Amniotic epithelial cell (primary cell): ENCODE results near the gene BCL11B.

ENCODE experiments used
- DNase-seq: peaks from one replicate; pipeline ENCODE4 v3.0.0-alpha.2; 2010; ENCODE audit warnings: low read depth

Gene BCL11B

DNA sequence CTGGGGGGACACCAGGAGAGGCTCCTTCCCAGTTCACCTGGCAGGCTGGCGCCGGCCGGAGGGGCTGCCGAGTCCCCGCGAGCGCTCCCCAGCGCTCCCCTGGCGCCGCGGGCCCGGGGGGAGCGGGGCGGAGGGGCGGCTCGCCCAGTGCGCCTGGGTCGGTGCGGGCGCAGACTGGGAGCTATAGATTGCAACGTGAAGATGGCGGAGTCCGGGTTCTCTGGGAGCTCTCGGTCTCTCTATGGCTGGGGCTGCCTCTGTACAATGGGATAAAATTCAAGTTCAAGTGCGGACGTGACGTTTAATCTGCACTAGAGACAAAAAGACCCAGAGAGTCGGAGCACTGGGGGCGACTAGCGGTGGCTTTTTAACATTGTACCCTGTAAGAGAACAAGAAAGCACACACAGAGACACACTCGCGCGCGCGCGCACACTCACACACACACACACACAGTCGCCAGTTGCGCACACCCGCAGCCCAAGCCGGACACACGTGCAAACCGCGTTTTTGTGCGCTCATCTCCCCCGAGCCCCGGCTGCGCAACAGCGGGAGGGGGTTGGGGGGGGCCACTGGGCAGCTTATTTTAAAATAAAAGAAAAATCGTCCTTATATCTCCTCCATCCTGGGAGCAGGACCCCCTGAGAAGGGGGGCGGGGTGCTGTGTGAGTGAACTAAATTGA, at the start of gene BCL11B:
TSS of gene BCL11B (minus strand) at position 247 of the 681 bp plus-strand sequence. CDS start 979 bp downstream, outside the sequence.
- peak; percentile 44 for DNase-seq

GRCh38 chr14:99321236-99321925, 49.4 kb upstream of the BCL11B start:
- no peak for DNase-seq

GRCh38 chr14:99320621-99321235, 48.7 kb upstream of the BCL11B start:
- DNase-seq: no peak

DNA sequence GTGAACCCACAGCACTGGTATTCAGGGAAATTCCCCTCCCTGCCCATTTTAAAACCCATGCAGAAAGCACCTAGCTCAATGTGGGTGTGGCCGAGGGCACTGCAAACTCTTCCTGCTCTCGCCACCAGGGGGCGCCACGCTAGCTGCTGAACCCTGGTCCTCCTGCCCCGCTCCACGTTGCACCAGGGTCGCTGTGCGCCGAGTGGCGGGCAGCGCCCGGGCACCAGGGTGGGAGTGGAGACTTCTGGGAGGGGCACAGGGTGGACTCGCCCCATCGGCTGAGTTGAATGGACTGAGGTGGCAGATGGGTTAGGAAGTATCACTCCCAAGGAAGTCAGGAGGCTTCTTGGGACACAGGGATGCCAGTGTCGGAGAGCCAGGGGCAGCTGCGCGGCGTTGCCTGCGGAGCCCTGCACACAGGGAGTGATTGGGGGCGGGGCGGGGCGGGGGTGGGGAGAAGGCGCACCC, 48.1 kb upstream of the BCL11B start:
- no peak for DNase-seq

GRCh38 chr14:99318959-99319295, 46.9 kb upstream of the BCL11B start:
- no peak for DNase-seq

DNA sequence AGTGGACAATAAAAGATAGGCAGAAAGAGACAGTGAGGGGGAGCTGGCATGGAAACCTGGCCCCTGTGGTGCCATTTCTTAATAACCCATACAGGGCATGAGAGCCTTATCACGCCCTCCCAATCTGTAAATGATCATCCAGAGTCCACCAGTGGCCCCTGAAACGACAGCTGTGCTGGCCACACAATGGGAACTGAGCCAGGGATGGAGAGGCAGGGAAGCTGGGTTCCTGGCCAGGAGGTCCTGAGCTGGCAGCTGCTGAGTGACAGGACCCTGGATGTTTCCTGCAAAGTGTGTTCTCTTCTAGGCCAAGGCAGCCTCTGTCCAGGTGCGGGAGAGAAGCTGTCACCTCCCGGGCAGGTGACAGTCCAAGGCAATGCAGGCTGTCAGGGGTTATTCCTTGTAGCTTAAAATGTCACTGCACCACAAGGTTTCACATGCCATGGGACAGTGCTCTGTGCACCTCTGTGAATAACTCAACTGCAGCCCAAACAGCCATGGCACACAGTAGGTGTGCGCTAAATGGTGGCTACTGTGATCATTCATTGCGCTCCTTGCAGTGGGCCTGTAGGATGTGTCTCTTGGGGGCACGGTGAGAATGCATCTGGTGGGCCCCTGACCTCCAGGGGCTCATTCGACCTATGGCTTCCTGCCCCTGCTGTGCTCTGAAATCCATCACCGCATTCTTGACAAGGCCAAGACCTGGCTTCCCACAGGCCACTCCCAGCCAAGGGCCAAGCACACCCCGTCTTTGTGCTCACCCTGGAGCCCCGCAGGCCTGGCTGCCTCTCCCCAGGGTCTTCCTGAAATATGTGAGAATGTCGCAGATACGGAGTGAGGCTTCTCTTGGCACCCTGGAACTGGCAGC, 46.3 kb upstream of the BCL11B start:
- no peak for DNase-seq

DNA sequence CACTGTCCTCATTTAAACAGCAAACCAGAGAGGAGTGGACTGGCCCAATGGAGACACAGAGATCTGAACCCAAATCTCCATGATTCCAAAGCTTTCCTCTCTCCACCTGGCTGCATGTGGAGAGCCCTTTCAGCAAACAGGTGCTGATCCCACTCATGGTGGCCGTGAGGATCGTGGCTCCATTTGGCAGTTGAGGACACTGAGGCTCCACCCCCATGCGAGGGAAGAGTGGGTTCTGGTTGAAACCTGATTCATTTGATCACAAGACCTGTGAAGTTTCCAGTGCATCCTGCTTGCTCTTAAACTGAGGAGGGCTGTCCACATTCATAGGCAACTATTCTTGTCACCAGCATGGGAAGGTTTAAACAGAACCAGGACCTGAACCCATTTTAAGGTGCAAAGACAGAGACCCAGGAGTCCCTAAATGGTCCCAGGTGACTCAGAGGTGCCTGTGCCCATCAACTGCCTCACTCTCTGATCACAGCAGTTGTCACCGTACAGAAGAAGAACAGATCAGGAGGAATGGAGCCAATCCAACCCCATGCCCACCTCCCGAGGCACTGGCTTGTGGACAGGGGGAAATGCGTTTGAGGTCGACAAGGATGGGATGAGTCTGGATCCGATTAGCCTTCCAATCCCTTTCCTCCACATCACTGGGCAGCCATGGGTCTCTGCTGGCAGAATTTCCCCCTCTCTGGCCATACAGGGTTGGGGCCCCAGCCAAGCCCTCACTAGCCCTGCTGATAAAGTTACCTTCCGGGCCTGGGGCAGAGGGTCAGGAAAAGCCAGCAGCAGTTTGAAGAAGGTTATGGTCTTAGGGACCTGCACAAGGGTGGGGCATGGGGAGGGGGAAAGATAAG, 45.5 kb upstream of the BCL11B start:
- DNase-seq: no peak

- no peak for DNase-seq
Measured at GRCh38 chr14:99316281-99317163, 44.5 kb upstream of the BCL11B start.

DNA sequence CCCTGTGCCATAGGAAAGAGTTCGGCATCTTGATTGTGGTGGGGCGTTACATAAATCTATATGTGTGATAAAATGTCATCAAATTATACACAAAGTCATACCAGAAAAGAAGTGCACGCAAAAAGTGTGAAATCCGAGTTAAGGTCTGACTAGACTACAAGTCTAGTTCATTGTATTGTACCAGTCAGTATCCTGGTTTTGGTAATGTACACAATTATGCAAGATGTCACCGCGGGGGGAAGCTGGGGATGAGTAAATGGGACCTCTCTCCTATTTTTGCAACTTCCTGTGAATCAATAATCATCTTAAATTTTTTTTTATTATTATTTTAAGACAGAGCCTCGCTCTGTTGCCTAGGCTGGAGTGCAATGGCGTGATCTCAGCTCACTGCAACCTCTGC, 43.2 kb upstream of the BCL11B start:
- DNase-seq: no peak

- no peak for DNase-seq
Measured at GRCh38 chr14:99314623-99315022, 42.6 kb upstream of the BCL11B start.

DNA sequence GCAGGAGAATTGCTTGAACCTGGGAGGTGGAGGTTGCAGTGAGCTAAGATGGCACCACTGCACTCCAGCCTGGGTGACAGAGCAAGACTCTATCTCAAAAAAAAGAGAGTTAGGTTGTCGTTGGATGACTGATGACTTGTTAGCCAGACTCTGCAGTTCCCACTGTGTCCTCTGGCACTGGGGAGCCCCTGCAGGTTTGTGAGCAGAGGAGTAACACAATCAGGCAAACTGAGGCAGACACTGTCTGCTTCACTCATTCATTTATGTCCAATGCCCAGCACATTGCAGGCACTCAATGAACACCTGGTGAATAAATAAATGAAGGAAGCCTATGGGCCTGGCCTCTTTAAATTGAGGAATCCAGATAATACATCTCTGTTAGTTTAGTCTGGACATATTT, 41.2 kb upstream of the BCL11B start:
- no peak for DNase-seq

DNA sequence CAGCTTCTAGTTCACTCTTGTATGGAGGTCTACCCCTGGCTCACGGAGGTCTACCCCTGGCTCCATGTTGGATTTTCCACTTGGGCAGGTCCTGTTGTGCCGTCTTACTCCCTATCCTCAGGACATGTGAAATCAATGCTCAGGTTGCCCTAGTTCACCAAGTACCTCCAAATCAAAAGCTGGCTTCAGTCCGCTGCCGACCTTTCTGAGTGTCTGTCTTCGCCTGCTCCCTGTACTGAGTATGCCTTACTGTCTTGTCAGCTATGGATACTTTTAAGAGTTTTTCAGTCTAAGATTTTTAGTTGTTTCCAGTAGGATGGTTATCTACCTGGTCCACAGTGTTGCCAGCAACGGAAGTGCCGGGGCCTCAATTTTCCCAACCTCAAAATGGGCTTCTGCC, 40.1 kb upstream of the BCL11B start:
- no peak for DNase-seq

GRCh38 chr14:99309220-99309766, 37.3 kb upstream of the BCL11B start:
- no peak for DNase-seq

DNA sequence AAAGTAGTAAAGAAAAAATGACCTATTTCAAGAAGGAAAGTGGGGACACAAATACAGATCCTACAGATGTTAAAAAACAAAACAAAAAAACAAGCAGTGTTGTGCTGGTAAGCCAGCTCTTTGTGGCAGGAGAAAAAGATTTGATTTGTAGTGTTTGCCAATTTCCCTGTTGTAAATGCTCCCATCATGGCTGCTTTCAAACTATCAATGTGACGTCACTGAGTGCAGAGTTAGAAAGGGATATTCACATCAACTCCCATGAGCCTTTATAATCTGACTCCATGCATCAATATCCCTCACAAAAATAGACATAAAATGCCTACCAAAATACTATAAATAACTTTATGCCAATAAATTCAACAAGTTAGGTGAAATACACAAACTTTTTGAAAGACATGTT, 32.2 kb upstream of the BCL11B start:
- DNase-seq: no peak

GRCh38 chr14:99300190-99300589, 28.2 kb upstream of the BCL11B start:
- DNase-seq: no peak

- DNase-seq: no peak
Measured at GRCh38 chr14:99296517-99296916, 24.5 kb upstream of the BCL11B start.

DNA sequence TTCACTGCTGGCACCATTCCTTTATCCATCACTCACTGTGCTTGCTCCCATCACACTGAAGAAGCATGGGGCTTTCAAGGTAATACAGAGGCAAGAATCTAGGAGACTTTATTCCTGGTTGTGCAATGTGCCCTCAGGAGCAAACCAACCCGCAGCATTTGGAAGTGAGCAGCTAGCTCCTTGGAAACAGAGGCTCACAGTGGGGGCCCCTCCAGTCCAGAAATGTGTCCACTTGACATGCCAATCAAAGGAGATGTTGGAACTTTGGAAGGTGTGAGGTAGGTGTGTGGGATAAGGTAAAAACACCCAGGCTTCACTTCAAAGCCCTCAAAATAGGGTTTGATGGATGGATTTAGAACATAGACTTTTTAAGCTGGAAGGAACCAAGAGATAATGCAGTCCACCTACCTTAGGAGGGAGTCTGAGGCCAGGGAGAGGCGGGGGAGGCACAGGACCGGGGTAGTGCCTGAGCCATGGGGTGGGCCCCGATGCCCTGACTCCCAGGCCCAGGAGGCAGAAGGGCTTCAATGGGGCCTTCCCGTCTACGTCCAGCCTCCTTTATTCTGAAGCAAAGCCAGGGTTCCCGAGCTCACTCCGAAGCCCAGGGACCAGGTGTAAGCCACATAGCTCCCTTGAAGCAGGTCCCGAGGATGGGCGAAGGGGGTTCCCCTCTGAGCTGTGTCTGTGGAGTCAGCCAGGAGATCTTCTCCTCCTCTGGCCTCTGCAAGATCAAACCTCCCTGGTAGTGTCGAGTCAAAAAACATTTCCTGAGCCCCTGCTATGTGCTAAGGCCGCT, 17.6 kb upstream of the BCL11B start:
- DNase-seq: no peak

DNA sequence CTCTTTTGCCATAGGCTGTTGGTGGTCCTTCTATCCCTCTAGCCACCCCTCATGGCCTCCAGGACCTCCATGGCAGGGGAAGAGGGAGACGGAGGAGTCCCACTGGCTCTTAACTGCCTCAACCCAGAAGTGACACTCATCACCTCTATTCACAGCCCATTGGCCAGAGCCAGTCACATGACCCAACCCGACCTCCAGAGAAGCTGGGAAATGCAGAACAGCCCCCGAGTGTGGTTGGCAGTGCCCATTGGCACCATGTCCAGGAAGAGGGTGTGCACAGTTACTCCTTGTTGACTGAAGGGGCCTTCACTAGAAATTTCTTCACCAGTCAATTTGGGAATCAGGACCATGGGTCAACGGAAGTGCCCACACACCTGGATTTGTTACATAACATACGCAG, 17.0 kb upstream of the BCL11B start:
- no peak for DNase-seq

DNA sequence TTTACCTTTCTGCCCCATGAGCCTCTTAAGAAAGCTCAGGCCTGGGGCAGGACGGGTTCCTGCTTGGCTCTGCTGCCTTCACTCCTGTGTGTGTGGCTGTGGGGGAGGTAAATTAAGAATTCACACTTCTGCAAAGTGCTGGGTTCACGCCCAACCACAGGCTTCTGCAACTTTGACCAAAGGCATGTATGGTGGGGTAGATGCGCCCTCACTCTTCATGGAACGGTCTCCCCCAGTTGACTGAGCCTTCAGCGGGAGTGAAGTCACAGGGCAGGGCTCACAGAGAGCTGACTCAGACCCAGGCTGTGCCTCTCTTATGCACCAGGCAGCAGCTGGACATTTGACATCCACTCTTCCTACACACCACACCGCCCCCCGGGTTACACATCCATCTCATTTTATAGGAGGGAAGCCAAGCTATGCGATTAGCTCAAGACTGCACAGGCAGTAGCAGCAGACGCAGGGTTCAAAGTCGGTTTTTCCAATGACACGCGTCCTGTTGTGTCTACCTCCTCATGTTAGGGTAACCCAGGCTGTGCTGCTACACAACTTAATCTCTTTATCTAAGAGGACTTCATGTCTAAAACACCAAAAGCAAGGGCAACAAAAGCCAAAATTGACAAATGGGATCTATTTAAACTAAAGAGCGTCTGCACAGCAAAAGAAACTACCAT, 15.4 kb upstream of the BCL11B start:
- no peak for DNase-seq
